LNCaP clone FGC (cell line): ENCODE measurements around the gene DNAH11.
"Not testable (repeated sequence)": the region's sequence is repeated elsewhere in the genome, so short reads cannot be mapped to it uniquely, and the experiment has no call there.

Experiments
- DNase-seq: peaks from one replicate; pipeline ENCODE4 v3.0.0-alpha.2; 2011; ENCODE audit warnings: low read depth
- H3K4me3 ChIP-seq: 2 replicates; pipeline ENCODE4 v1.5.1; 2011; ENCODE audit warnings: mild to moderate bottlenecking, low read depth, low read length, control low read depth
- TF ChIP-seq, protein P1 (sequence below): IDR thresholded peaks from 2 replicates; pipeline ENCODE4 v1.5.1; 2012; ENCODE audit warnings: mild to moderate bottlenecking; ENCODE audit not compliant: control insufficient read depth, insufficient read depth; ENCODE audit errors: extremely low read depth

The DNAH11 gene

DNA sequence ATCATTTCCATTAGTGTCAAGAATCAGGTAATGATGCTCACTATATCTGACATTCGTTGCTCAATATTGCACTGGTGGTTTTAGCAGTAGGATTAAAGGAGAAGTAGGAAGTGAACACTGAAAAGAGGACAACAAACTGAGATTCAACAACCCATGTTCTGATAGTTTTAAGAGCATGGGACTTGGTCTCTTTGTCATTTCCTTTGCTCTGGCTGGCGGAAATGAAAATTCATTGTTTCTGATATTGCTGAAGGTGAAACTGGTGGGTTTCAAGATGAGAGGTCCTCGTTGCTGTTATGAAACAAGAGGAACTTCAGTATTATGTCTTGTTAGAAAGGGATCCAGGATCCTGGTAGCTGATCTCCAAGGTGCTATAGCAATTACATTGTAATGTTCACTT, 129.0 kb downstream of the DNAH11 start:
- H3K4me3 ChIP-seq, result no peak overlapping the region
- TF ChIP-seq, protein P1, sequence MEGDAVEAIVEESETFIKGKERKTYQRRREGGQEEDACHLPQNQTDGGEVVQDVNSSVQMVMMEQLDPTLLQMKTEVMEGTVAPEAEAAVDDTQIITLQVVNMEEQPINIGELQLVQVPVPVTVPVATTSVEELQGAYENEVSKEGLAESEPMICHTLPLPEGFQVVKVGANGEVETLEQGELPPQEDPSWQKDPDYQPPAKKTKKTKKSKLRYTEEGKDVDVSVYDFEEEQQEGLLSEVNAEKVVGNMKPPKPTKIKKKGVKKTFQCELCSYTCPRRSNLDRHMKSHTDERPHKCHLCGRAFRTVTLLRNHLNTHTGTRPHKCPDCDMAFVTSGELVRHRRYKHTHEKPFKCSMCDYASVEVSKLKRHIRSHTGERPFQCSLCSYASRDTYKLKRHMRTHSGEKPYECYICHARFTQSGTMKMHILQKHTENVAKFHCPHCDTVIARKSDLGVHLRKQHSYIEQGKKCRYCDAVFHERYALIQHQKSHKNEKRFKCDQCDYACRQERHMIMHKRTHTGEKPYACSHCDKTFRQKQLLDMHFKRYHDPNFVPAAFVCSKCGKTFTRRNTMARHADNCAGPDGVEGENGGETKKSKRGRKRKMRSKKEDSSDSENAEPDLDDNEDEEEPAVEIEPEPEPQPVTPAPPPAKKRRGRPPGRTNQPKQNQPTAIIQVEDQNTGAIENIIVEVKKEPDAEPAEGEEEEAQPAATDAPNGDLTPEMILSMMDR, result no peak
- no peak for DNase-seq

DNA sequence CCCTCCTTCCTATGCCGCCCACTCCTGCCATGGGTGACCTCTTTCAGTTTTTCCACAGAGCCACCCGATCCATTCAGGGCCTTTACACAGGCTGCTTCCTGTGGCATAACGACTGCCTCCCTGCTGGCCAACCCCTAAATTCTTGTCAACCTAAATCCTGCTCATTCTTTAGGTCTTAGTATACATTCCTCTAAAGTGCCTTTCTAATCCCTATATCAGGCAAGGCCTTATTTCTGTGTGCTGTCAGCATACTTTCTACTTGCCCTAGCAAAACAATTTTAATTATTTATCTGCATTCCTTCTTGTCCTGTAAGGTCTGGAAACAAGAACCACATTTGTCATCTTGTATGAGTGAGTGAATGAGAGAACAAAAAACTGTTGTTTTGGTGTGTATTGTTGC, 132.4 kb downstream of the DNAH11 start:
- DNase-seq, result no peak
- TF ChIP-seq, protein P1, result no peak
- no peak overlapping the region for H3K4me3 ChIP-seq

DNA sequence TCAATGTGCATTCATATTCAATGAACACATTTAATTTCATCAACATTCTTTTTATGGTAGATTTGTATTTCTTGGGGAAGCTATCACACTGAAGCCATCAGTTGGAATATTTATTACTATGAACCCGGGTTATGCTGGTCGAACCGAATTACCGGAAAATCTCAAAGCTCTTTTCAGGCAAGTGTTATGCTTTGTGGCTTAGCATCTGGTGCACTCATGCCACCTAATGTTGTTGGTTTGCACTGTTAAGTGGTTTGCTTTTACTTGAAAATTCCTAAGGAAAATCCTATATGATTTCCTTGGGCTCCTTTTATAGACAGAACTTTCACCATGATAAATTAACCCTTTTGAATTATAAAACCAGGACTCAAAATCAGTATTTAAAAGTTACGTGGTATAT, 147.9 kb downstream of the DNAH11 start:
- H3K4me3 ChIP-seq, result no peak overlapping the region
- no peak for DNase-seq
- TF ChIP-seq, protein P1, result peak; percentile 49

DNA sequence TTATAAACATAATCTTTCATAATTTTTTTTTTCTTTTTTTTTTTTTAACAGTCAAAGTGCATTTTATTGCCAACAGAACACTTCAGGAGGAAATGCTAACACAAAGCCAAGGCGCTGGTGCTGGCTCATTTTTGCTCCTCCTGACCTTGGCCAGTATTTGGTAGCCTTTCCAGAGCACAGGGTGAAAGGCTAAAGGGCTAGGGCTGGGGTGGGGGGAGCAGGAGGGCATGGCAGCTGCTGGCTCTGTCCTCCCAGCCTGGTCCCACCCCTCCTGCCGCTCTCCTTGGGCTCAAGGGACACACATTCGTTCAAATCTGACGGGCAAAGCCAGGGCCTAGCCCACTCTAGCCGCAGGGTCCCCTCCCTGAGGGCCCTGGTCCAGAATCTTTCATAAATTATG, 148.3 kb downstream of the DNAH11 start:
- not testable (repeated sequence) for H3K4me3 ChIP-seq, DNase-seq

DNA sequence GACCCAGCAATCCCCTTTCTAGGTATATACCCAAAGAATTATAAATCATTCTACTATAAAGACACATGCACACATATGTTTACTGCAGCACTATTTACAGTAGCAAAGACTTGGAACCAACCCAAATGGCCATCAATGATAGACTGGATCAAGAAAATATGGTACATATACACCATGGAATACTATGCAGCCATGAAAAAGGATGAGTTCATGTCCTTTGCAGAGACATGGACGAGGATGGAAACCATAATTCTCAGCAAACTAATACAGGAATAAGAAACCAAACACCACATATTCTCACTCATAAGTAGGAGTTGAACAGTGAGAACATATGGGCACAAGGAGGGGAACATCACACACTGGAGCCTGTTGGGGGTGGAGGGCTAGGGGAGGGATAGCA, 157.7 kb downstream of the DNAH11 start:
- not testable (repeated sequence) for H3K4me3 ChIP-seq, DNase-seq

DNA sequence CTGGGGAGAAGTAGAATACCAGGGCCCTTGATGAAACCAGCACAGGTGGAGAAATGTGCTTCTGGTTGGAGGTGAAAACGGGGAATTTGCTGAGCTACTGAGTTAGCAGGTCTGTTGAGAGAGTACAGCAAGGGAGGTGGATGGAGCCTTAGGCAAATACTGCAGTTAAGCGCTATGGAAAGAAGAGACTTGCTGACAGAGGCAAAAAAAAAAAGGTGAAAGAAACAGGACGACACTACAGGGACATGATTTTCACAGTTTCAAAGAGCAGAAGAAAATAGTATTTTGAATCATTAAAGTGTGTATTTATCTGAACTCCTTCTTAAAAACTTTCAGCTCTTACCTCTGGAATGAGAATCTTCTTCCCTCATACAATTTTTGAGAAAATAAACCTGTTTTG, 159.5 kb downstream of the DNAH11 start:
- H3K4me3 ChIP-seq, result no peak overlapping the region
- no peak for DNase-seq
- TF ChIP-seq, protein P1, result no peak

DNA sequence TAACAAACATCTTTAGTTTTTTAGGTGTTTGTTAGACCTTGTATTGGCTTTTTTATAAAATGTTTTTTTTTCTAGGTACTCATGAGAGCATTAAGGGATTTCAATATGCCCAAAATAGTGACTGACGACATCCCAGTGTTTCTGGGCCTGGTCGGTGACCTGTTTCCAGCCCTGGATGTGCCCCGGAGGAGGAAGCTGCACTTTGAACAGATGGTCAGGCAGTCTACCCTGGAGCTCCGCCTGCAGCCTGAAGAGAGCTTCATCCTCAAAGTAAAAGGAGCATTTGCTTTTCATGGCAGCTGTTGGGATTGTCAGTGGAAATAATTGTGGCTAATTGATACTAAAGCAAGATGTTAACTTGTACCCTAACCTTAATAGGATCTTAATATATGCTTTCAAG, 161.5 kb downstream of the DNAH11 start:
- TF ChIP-seq, protein P1, result no peak
- no peak overlapping the region for H3K4me3 ChIP-seq
- no peak for DNase-seq

DNA sequence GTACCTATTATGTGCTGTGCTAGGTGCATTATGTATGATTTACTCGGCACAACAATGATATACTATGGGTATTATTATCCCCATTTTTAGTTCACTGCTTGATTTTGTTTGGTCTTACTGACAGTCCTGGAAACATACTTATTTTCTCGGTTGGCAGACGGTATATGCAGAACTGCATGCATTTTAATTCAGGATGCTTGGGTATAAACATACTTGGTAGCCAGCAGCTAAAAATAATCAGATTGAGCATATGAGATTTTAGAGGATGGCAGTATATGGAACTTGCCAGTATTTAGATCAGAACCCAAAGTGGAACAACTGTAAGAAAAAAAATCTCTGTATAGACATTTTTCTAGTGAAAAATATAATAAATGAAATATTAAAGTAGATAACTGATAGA, 163.3 kb downstream of the DNAH11 start:
- no peak for DNase-seq
- H3K4me3 ChIP-seq, result no peak overlapping the region
- TF ChIP-seq, protein P1, result no peak
